ENCODE results near the gene TRIM67.

The TRIM67 gene

GRCh38 chr1:231166398-231166797 lies 4.5 kb downstream of the TRIM67 start:
- no peak for TF ChIP-seq SALL2 (tag by site-specific recombination; IDR thresholded peaks at IDR 0.05; ENCODE audit: borderline replicate concordance)
- no peak for TF ChIP-seq ZNF138 (tag by site-specific recombination; IDR thresholded peaks at IDR 0.05; ENCODE audit: borderline replicate concordance)
- no peak for TF ChIP-seq TCF7L2 (IDR thresholded peaks at IDR 0.05; ENCODE audit: borderline replicate concordance, low read depth, low read length)
- TF ChIP-seq GLIS2 (tag by site-specific recombination; IDR thresholded peaks at IDR 0.05): no peak
- TF ChIP-seq KLF1 (tag by site-specific recombination; IDR thresholded peaks at IDR 0.05): no peak
- TF ChIP-seq, protein P1, sequence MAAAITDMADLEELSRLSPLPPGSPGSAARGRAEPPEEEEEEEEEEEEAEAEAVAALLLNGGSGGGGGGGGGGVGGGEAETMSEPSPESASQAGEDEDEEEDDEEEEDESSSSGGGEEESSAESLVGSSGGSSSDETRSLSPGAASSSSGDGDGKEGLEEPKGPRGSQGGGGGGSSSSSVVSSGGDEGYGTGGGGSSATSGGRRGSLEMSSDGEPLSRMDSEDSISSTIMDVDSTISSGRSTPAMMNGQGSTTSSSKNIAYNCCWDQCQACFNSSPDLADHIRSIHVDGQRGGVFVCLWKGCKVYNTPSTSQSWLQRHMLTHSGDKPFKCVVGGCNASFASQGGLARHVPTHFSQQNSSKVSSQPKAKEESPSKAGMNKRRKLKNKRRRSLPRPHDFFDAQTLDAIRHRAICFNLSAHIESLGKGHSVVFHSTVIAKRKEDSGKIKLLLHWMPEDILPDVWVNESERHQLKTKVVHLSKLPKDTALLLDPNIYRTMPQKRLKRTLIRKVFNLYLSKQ (tag by site-specific recombination; IDR thresholded peaks at IDR 0.05; ENCODE audit: borderline replicate concordance): no peak
- no peak for TF ChIP-seq ZNF701 (tag by site-specific recombination; IDR thresholded peaks at IDR 0.05)
- no peak for TF ChIP-seq ZNF335 (tag by site-specific recombination; conservative IDR thresholded peaks at IDR 0.05)
- TF ChIP-seq ZNF707 (tag by site-specific recombination; IDR thresholded peaks at IDR 0.05): no peak
- no peak for TF ChIP-seq ZNF473 (tag by site-specific recombination; IDR thresholded peaks at IDR 0.05)
- TF ChIP-seq KLF8 (tag by site-specific recombination; IDR thresholded peaks at IDR 0.05): no peak
- TF ChIP-seq ZNF514 (tag by site-specific recombination; IDR thresholded peaks at IDR 0.05): no peak
- no peak for TF ChIP-seq ZNF19 (tag by site-specific recombination; IDR thresholded peaks at IDR 0.05; ENCODE audit: low read depth)
- TF ChIP-seq ZNF837 (tag by site-specific recombination; IDR thresholded peaks at IDR 0.05): no peak
- TF ChIP-seq BCL11A (tag by site-specific recombination; IDR thresholded peaks at IDR 0.05; ENCODE audit: low read depth): no peak
- no peak for TF ChIP-seq PRDM4 (tag by site-specific recombination; IDR thresholded peaks at IDR 0.05)
- TF ChIP-seq ZNF391 (tag by site-specific recombination; IDR thresholded peaks at IDR 0.05; ENCODE audit: borderline replicate concordance, low read depth): no peak
- no peak for TF ChIP-seq ZNF596 (tag by site-specific recombination; IDR thresholded peaks at IDR 0.05)
- TF ChIP-seq ZNF23 (tag by site-specific recombination; IDR thresholded peaks at IDR 0.05; ENCODE audit: borderline replicate concordance): no peak
- H3K9me3 ChIP-seq (ENCODE audit: control insufficient read depth, insufficient read depth, low read depth, low read length): no peaks in the 10 kb centered on the region
- H3K36me3 ChIP-seq (ENCODE audit: control insufficient read depth in 2 of 2, insufficient read depth in 1 of 2, low read length in 2 of 2): no peaks in the 10 kb centered on the region
- H3K27ac ChIP-seq (ENCODE audit: extremely low read depth, low read depth, low read length): no peak overlapping the region
- H3K4me3 ChIP-seq (ENCODE audit: low read depth, low read length): no peak overlapping the region
- CTCF ChIA-PET: interaction anchor here (0.6 to 1.9 kb wide), 4 partner anchors 14 to 368 kb away, joined by 3 to 7 read pairs (median 4); no protein-coding TSS in a partner anchor
- H3K4me1 ChIP-seq (ENCODE audit: control insufficient read depth, insufficient read depth, low read length): peaks cover 4% of the 10 kb centered on the region
- POLR2A ChIA-PET: interaction anchor here (1.0 kb wide), 1 partner anchor 129 kb away, joined by 3 read pairs; no protein-coding TSS in a partner anchor

DNA sequence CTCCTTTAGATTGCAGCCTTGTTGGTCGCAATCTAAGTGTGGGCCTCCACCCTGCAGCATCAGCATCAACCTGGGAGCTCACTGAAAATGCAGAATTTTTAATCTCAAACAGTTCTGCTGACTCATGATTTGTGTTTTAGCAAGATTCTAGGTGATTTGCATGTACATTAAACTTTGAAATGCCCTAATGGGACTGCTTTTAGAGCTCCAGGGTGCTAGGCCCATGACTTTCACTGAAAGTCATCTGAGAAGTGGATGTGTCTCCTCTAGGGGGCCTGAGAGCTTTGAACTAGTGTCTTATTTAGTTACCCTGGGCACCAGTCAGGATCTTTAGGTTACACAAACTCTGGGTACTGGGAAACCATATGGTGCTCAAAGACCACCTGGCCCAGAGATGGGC lies 9.0 kb downstream of the TRIM67 start:
- Histone ChIP-seq H3K4me3 (ENCODE audit: low read depth, low read length) (no peak overlapping the region), H3K4me1 (ENCODE audit: control insufficient read depth, insufficient read depth, low read length) (no peaks in the 10 kb centered on the region), H3K27ac (ENCODE audit: extremely low read depth, low read depth, low read length) (no peak overlapping the region), H3K36me3 (ENCODE audit: control insufficient read depth in 2 of 2, insufficient read depth in 1 of 2, low read length in 2 of 2) (no peaks in the 10 kb centered on the region), H3K9me3 (ENCODE audit: control insufficient read depth, insufficient read depth, low read depth, low read length) (no peaks in the 10 kb centered on the region)
- CTCF ChIA-PET: interaction anchor here (0.7 kb wide), 2 partner anchors 24 to 40 kb away, joined by 3 read pairs; no protein-coding TSS in a partner anchor
- POLR2A ChIA-PET: no interaction called here
- no peak for TF ChIP-seq ZNF404 (tag by site-specific recombination; IDR thresholded peaks at IDR 0.05)
- no peak for TF ChIP-seq ZNF544 (tag by site-specific recombination; IDR thresholded peaks at IDR 0.05)
- TF ChIP-seq ZNF571 (tag by site-specific recombination; IDR thresholded peaks at IDR 0.05): no peak
- no peak for TF ChIP-seq ZNF707 (tag by site-specific recombination; IDR thresholded peaks at IDR 0.05)
- TF ChIP-seq KLF1 (tag by site-specific recombination; IDR thresholded peaks at IDR 0.05): no peak
- TF ChIP-seq TCF7L2 (IDR thresholded peaks at IDR 0.05; ENCODE audit: borderline replicate concordance, low read depth, low read length): no peak
- TF ChIP-seq ZNF660 (tag by site-specific recombination; IDR thresholded peaks at IDR 0.05): no peak
- TF ChIP-seq ZBTB20 (tag by site-specific recombination; IDR thresholded peaks at IDR 0.05): no peak
- no peak for TF ChIP-seq ZNF146 (tag by site-specific recombination; IDR thresholded peaks at IDR 0.05)
- TF ChIP-seq ZNF341 (tag by site-specific recombination; IDR thresholded peaks at IDR 0.05; ENCODE audit: low read depth): no peak
